ENCODE data around the gene PRPH2. TPM values are rescaled to one million over a fixed set of nuclear protein-coding genes. Genes with fewer than 3 reads are reported as not detected.
"Not testable (repeated sequence)": the region's sequence is repeated elsewhere in the genome, so short reads cannot be mapped to it uniquely, and the experiment has no call there.

Gene PRPH2
- total RNA-seq, 1 experiment from 2014 or later, result not detected

GRCh38 chr6:42698217-42698616 is 24.2 kb downstream of the PRPH2 start:
- DNase-seq (ENCODE audit: low spot score), result no peak

- no peak for DNase-seq (ENCODE audit: low spot score)
These were observed 25.1 kb downstream of the PRPH2 start for GRCh38 chr6:42697268-42697655.

GRCh38 chr6:42696526-42697267 is 25.7 kb downstream of the PRPH2 start:
- no peak for DNase-seq (ENCODE audit: low spot score)

GRCh38 chr6:42694586-42694985 is 27.8 kb downstream of the PRPH2 start:
- DNase-seq (ENCODE audit: low spot score), result no peak

- no peak for DNase-seq (ENCODE audit: low spot score)
These were observed 28.6 kb downstream of the PRPH2 start for GRCh38 chr6:42693725-42694323.

- DNase-seq (ENCODE audit: low spot score), result peak; percentile 28
These were observed 30.1 kb downstream of the PRPH2 start for GRCh38 chr6:42692137-42692911.

- DNase-seq (ENCODE audit: low spot score), result no peak
These were observed 31.5 kb downstream of the PRPH2 start for GRCh38 chr6:42690872-42691271.

GRCh38 chr6:42690151-42690702 is 32.2 kb downstream of the PRPH2 start:
- DNase-seq (ENCODE audit: low spot score), result no peak

GRCh38 chr6:42689371-42689770 is 33.0 kb downstream of the PRPH2 start:
- DNase-seq (ENCODE audit: low spot score), result no peak

GRCh38 chr6:42688281-42688680 is 34.1 kb downstream of the PRPH2 start:
- no peak for DNase-seq (ENCODE audit: low spot score)

- DNase-seq (ENCODE audit: low spot score), result no peak
These were observed 43.0 kb downstream of the PRPH2 start for GRCh38 chr6:42679358-42679757.

- DNase-seq (ENCODE audit: low spot score), result no peak
These were observed 47.6 kb downstream of the PRPH2 start for GRCh38 chr6:42674780-42675179.

- not testable (repeated sequence) for DNase-seq (ENCODE audit: low spot score)
These were observed 48.0 kb downstream of the PRPH2 start for GRCh38 chr6:42674368-42674767.

- DNase-seq (ENCODE audit: low spot score), result no peak
These were observed 57.7 kb downstream of the PRPH2 start for GRCh38 chr6:42664718-42665117.

GRCh38 chr6:42661540-42662153 is 60.8 kb downstream of the PRPH2 start:
- DNase-seq (ENCODE audit: low spot score), result peak; percentile 41

- no peak for DNase-seq (ENCODE audit: low spot score)
These were observed 62.6 kb downstream of the PRPH2 start for GRCh38 chr6:42659806-42660205.

GRCh38 chr6:42653851-42654250 is 68.5 kb downstream of the PRPH2 start:
- DNase-seq (ENCODE audit: low spot score), result no peak

GRCh38 chr6:42652024-42652746 is 70.2 kb downstream of the PRPH2 start:
- no peak for DNase-seq (ENCODE audit: low spot score)
